Esophagus muscularis mucosa (tissue), 4 donors: ENCODE measurements around the gene GRPEL2. TPM values are rescaled to one million over a fixed set of nuclear protein-coding genes. Genes with fewer than 3 reads are reported as not detected.

Source experiments
- total RNA-seq, 4 donors: library from RNA; depleted of rRNA; stranded (reverse); fragments of >200 nt; gene quantifications; one replicate each; pipeline versions ENCODE4 v1.1.0 to v1.2.1, GENCODE V29; 2016

GRPEL2 gene
- total RNA-seq, 4 donors from 2014 or later: 7.8 to 14.9 (median 8.7) TPM

Other genes starting within 250 kb of the GRPEL2 start
- 10 to 100 TPM; 40.9 to 64.5 (median 45.8) TPM for gene ABLIM3, start 204.0 kb upstream of the GRPEL2 start, total RNA-seq
- 10 to 100 TPM in 3 of 4 donors, 1 to 10 TPM in 1; 10.0 to 23.8 (median 16.6) TPM for gene AFAP1L1, start 73.6 kb upstream of the GRPEL2 start, total RNA-seq
- 1 to 10 TPM; 4.0 to 5.8 (median 4.7) TPM for gene PCYOX1L, start 12.5 kb downstream of the GRPEL2 start, total RNA-seq
- 10 to 100 TPM in 2 of 4 donors, 1 to 10 TPM in 2; 2.5 to 20.3 (median 8.0) TPM for gene IL17B, start 33.8 kb downstream of the GRPEL2 start, total RNA-seq
- gene CSNK1A1, start 205.9 kb downstream of the GRPEL2 start, total RNA-seq: 100 to 1,000 TPM; 283 to 347 (median 336) TPM
- 10 to 100 TPM; 11.9 to 22.0 (median 19.5) TPM for gene ARHGEF37, start 236.0 kb downstream of the GRPEL2 start, total RNA-seq